Measurements from ENCODE around the gene FEV.

- TF ChIP-seq ZNF274 (IDR thresholded peaks at IDR 0.05; ENCODE audit: low read depth, low read length) (no peak), SUZ12 (IDR thresholded peaks at IDR 0.05; ENCODE audit: extremely low read depth, insufficient read depth, insufficient read length) (no peak), YY1 (IDR thresholded peaks at IDR 0.05; ENCODE audit: insufficient read depth, insufficient read length) (no peak)
Measured at GRCh38 chr2:219028141-219028540, 43.2 kb upstream of the FEV start.
